HEK293 (cell line): ENCODE results near the gene PDPR.

Source experiments
- CTCF ChIA-PET: fragments of 350-600 bp; formaldehyde crosslinking; extraction: SDS; loops from one replicate; lab custom pipeline; 2021; ENCODE audit warnings: antibody characterized with exemption; lab: Yijun Ruan, JAX
- POLR2A ChIA-PET: fragments of 300-600 bp; formaldehyde crosslinking; extraction: SDS; loops from one replicate; lab custom pipeline; 2020; ENCODE audit warnings: antibody characterized with exemption, inconsistent platforms; lab: Yijun Ruan, JAX
- H3K27ac ChIP-seq: fragments of 200-500 bp; sonication (Bioruptor generic); 2 replicates; pipeline ENCODE4 v1.5.1; 2014; ENCODE audit warnings: low read depth, low read length, control low read depth, inconsistent platforms; ENCODE audit errors: extremely low read depth
- H3K36me3 ChIP-seq, 2 experiments: fragments of 200-500 bp in 1 of 2; sonication (Bioruptor generic) in 1 of 2; 1 replicate in 1 of 2; 2 replicates in 1 of 2; pipeline ENCODE4 v1.5.1; 2014 to 2017; ENCODE audit warnings: inconsistent platforms in 2 of 2, low read length in 2 of 2; ENCODE audit not compliant: control insufficient read depth in 2 of 2, insufficient read depth in 1 of 2
- H3K4me1 ChIP-seq: fragments of 200-500 bp; sonication (Bioruptor generic); 2 replicates; pipeline ENCODE4 v1.5.1; 2014; ENCODE audit warnings: mild to moderate bottlenecking, low read length, inconsistent platforms; ENCODE audit not compliant: control insufficient read depth, insufficient read depth
- H3K4me3 ChIP-seq: 2 replicates; pipeline ENCODE4 v1.5.1; 2011; ENCODE audit warnings: low read depth, mild to moderate bottlenecking, control low read depth, low read length, moderate library complexity
- H3K9me3 ChIP-seq: fragments of 200-500 bp; sonication (Bioruptor generic); 2 replicates; pipeline ENCODE4 v1.5.1; 2014; ENCODE audit warnings: low read depth, low read length, inconsistent platforms; ENCODE audit not compliant: control insufficient read depth, insufficient read depth
- ATF2 ChIP-seq: fragments of 450-650 bp; formaldehyde crosslinking; IDR thresholded peaks from 2 replicates; pipeline ENCODE4 v1.5.1; 2016; ENCODE audit warnings: missing biosample characterization, missing genetic modification characterization, low read depth
- HOXA7 ChIP-seq: sonication (generic); formaldehyde crosslinking; IDR thresholded peaks from 2 replicates; pipeline ENCODE4 v1.8.1; 2022; ENCODE audit warnings: missing genetic modification reagents, borderline replicate concordance
- IKZF3 ChIP-seq: fragments of 450-650 bp; IDR thresholded peaks from 2 replicates; pipeline ENCODE4 v1.5.0; 2018; ENCODE audit warnings: missing biosample characterization, mild to moderate bottlenecking, missing genetic modification characterization, moderate library complexity
- KLF7 ChIP-seq: fragments of 450-650 bp; formaldehyde crosslinking; IDR thresholded peaks from 2 replicates; pipeline ENCODE4 v1.5.1; 2016; ENCODE audit warnings: missing biosample characterization, missing genetic modification characterization, borderline replicate concordance
- ZBTB1 ChIP-seq: fragments of 450-650 bp; formaldehyde crosslinking; IDR thresholded peaks from 2 replicates; pipeline ENCODE4 v1.5.1; 2016; ENCODE audit warnings: missing biosample characterization, missing genetic modification characterization
- ZBTB21 ChIP-seq: fragments of 450-650 bp; formaldehyde crosslinking; IDR thresholded peaks from 2 replicates; pipeline ENCODE4 v1.5.1; 2017; ENCODE audit warnings: missing biosample characterization, missing genetic modification characterization
- ZBTB7A ChIP-seq: fragments of 450-650 bp; formaldehyde crosslinking; IDR thresholded peaks from 2 replicates; pipeline ENCODE4 v1.5.1; 2016; ENCODE audit warnings: low read depth, missing biosample characterization, missing genetic modification characterization
- ZEB2 ChIP-seq: fragments of 450-650 bp; formaldehyde crosslinking; IDR thresholded peaks from 2 replicates; pipeline ENCODE4 v1.5.1; 2016; ENCODE audit warnings: missing biosample characterization, missing genetic modification characterization
- ZNF148 ChIP-seq: fragments of 450-650 bp; formaldehyde crosslinking; IDR thresholded peaks from 2 replicates; pipeline ENCODE4 v1.5.0; 2017; ENCODE audit warnings: missing biosample characterization, missing genetic modification characterization, borderline replicate concordance
- ZNF221 ChIP-seq: fragments of 450-650 bp; formaldehyde crosslinking; IDR thresholded peaks from 2 replicates; pipeline ENCODE4 v1.5.1; 2017; ENCODE audit warnings: missing biosample characterization, missing genetic modification characterization, borderline replicate concordance
- ZNF266 ChIP-seq: fragments of 450-650 bp; formaldehyde crosslinking; IDR thresholded peaks from 2 replicates; pipeline ENCODE4 v1.5.1; 2016; ENCODE audit warnings: missing biosample characterization, missing genetic modification characterization, low read depth
- ZNF366 ChIP-seq: fragments of 450-650 bp; formaldehyde crosslinking; conservative IDR thresholded peaks from 2 replicates; pipeline ENCODE4 v1.5.1; 2016; ENCODE audit warnings: missing biosample characterization, missing genetic modification characterization
- ZNF37A ChIP-seq: fragments of 450-650 bp; IDR thresholded peaks from 2 replicates; pipeline ENCODE4 v1.5.1; 2018; ENCODE audit warnings: missing biosample characterization, missing genetic modification characterization
- ZNF521 ChIP-seq: fragments of 450-650 bp; formaldehyde crosslinking; IDR thresholded peaks from 2 replicates; pipeline ENCODE4 v1.5.1; 2017; ENCODE audit warnings: missing biosample characterization, mild to moderate bottlenecking, missing genetic modification characterization
- ZNF529 ChIP-seq: fragments of 450-650 bp; formaldehyde crosslinking; IDR thresholded peaks from 2 replicates; pipeline ENCODE4 v1.5.1; 2017; ENCODE audit warnings: missing genetic modification characterization, missing biosample characterization; ENCODE audit not compliant: insufficient replicate concordance
- ZNF596 ChIP-seq: fragments of 450-650 bp; IDR thresholded peaks from 2 replicates; pipeline ENCODE4 v1.5.0; 2018; ENCODE audit warnings: missing biosample characterization, mild to moderate bottlenecking, missing genetic modification characterization, moderate library complexity
- ZNF610 ChIP-seq: fragments of 450-650 bp; formaldehyde crosslinking; IDR thresholded peaks from 2 replicates; pipeline ENCODE4 v1.5.1; 2016; ENCODE audit warnings: missing biosample characterization, missing genetic modification characterization, borderline replicate concordance
- ZNF664 ChIP-seq: fragments of 450-650 bp; formaldehyde crosslinking; IDR thresholded peaks from 2 replicates; pipeline ENCODE4 v1.5.1; 2016; ENCODE audit warnings: missing biosample characterization, missing genetic modification characterization
- ZNF670 ChIP-seq: fragments of 450-650 bp; formaldehyde crosslinking; IDR thresholded peaks from 2 replicates; pipeline ENCODE4 v1.5.1; 2016; ENCODE audit warnings: missing biosample characterization, missing genetic modification characterization, low read depth
- ZNF704 ChIP-seq: fragments of 450-650 bp; formaldehyde crosslinking; IDR thresholded peaks from 2 replicates; pipeline ENCODE4 v1.5.1; 2016; ENCODE audit warnings: missing biosample characterization, missing genetic modification characterization
- ZNF837 ChIP-seq: fragments of 450-650 bp; formaldehyde crosslinking; IDR thresholded peaks from 2 replicates; pipeline ENCODE4 v1.5.1; 2016; ENCODE audit warnings: missing biosample characterization, missing genetic modification characterization

Gene PDPR

GRCh38 chr16:70158261-70158939 lies 44.3 kb downstream of the PDPR start:
- POLR2A ChIA-PET: no interaction called here
- TF ChIP-seq ZEB2: no peak
- no peak for TF ChIP-seq ZNF837 (tag by site-specific recombination)
- TF ChIP-seq ZNF664 (tag by site-specific recombination): no peak
- TF ChIP-seq ZNF148: no peak
- TF ChIP-seq, all 188 proteins: peak for 0
- no peak overlapping the region for H3K27ac ChIP-seq
- no peak overlapping the region for H3K4me3 ChIP-seq
- H3K4me1 ChIP-seq: no peaks in the 10 kb centered on the region
- no peaks in the 10 kb centered on the region for H3K9me3 ChIP-seq
- CTCF ChIA-PET: interaction anchor here (1.1 kb wide), 1 partner anchor 94 kb away, joined by 4 read pairs; no protein-coding TSS in a partner anchor
- peaks cover 27 to 83% of the 10 kb centered on the region in 2 experiments for H3K36me3 ChIP-seq

GRCh38 chr16:70159355-70160348 lies 45.5 kb downstream of the PDPR start:
- no peak for TF ChIP-seq ZNF148
- TF ChIP-seq HOXA7: no peak
- TF ChIP-seq IKZF3 (tag by site-specific recombination): no peak
- TF ChIP-seq ZNF366 (tag by site-specific recombination): no peak
- TF ChIP-seq ZNF521 (tag by site-specific recombination): no peak
- no peak for TF ChIP-seq ZNF266 (tag by site-specific recombination)
- TF ChIP-seq ZBTB21 (tag by site-specific recombination): no peak
- TF ChIP-seq ZNF221 (tag by site-specific recombination): no peak
- TF ChIP-seq KLF7 (tag by site-specific recombination): no peak
- TF ChIP-seq ZNF704: no peak
- Histone ChIP-seq H3K4me3 (no peak overlapping the region), H3K36me3 (peaks cover 20 to 73% of the 10 kb centered on the region in 2 experiments), H3K9me3 (no peaks in the 10 kb centered on the region), H3K27ac (no peak overlapping the region), H3K4me1 (no peaks in the 10 kb centered on the region)
- POLR2A ChIA-PET: no interaction called here
- CTCF ChIA-PET: interaction anchor here (0.8 kb wide), 1 partner anchor 142 kb away, joined by 3 read pairs; no protein-coding TSS in a partner anchor

GRCh38 chr16:70160388-70160787 lies 46.3 kb downstream of the PDPR start:
- Histone ChIP-seq H3K36me3 (peaks cover 13 to 69% of the 10 kb centered on the region in 2 experiments), H3K4me3 (no peak overlapping the region), H3K27ac (no peak overlapping the region), H3K9me3 (no peaks in the 10 kb centered on the region), H3K4me1 (no peaks in the 10 kb centered on the region)
- no peak for TF ChIP-seq ZNF596 (tag by site-specific recombination)
- TF ChIP-seq ZNF521 (tag by site-specific recombination): no peak
- TF ChIP-seq ZNF529 (tag by site-specific recombination): no peak
- TF ChIP-seq ZNF610: no peak
- no peak for TF ChIP-seq ZBTB1
- TF ChIP-seq ZBTB7A (tag by site-specific recombination): no peak
- no peak for TF ChIP-seq ZNF37A
- TF ChIP-seq ATF2: no peak
- no peak for TF ChIP-seq ZNF670 (tag by site-specific recombination)
- ChIA-PET CTCF (no interaction called here), POLR2A (no interaction called here)
